Spleen (tissue), 11 donors: ENCODE measurements around the gene BRD1. TPM values are rescaled to one million over a fixed set of nuclear protein-coding genes. Genes with fewer than 3 reads are reported as not detected.
"Not testable (repeated sequence)": the region's sequence is repeated elsewhere in the genome, so short reads cannot be mapped to it uniquely, and the experiment has no call there.

Experiments used
- DNase-seq: peaks from one replicate; pipeline ENCODE4 v3.0.0-alpha.2; 2020
- H3K27ac ChIP-seq, 8 donors: fragments of 200-600 bp; sonication (generic) in 7 of 8; 1 replicate in 4 of 8; 2 replicates in 4 of 8; pipeline versions ENCODE4 v1.5.0 to v1.8.0; 2016 to 2021; ENCODE audit warnings: inconsistent platforms in 4 of 8, mild to moderate bottlenecking in 4 of 8, moderate library complexity in 1 of 8
- H3K27me3 ChIP-seq, 7 donors: fragments of 200-600 bp; sonication (generic) in 6 of 7; replicated peaks in 1 of 7; 1 replicate in 4 of 7; 2 replicates in 3 of 7; pipeline versions ENCODE4 v1.5.0 to v1.8.0; 2016 to 2021; ENCODE audit warnings: inconsistent platforms in 3 of 7, mild to moderate bottlenecking in 1 of 7
- H3K36me3 ChIP-seq, 6 donors: fragments of 200-600 bp; sonication (generic) in 5 of 6; 1 replicate in 4 of 6; 2 replicates in 2 of 6; pipeline versions ENCODE4 v1.5.0 to v1.8.0; 2016 to 2021; ENCODE audit warnings: inconsistent platforms in 2 of 6
- H3K4me1 ChIP-seq, 6 donors: fragments of 200-600 bp; sonication (generic) in 5 of 6; 1 replicate in 3 of 6; 2 replicates in 3 of 6; pipeline versions ENCODE4 v1.5.0 to v1.8.0; 2016 to 2021; ENCODE audit warnings: inconsistent platforms in 3 of 6
- H3K4me3 ChIP-seq, 8 donors: fragments of 200-600 bp; sonication (generic) in 7 of 8; 1 replicate in 4 of 8; 2 replicates in 4 of 8; pipeline versions ENCODE4 v1.5.0 to v1.8.0; 2016 to 2021; ENCODE audit warnings: inconsistent platforms in 4 of 8, mild to moderate bottlenecking in 4 of 8, moderate library complexity in 2 of 8
- H3K9me3 ChIP-seq, 8 donors: fragments of 200-600 bp; sonication (generic) in 7 of 8; 1 replicate in 4 of 8; 2 replicates in 4 of 8; pipeline versions ENCODE4 v1.5.0 to v1.8.0; 2016 to 2021; ENCODE audit warnings: inconsistent platforms in 4 of 8
- POLR2A ChIP-seq, 3 donors: fragments of 450-650 bp; IDR thresholded peaks; one replicate each; pipeline ENCODE4 v1.5.1; 2017; ENCODE audit warnings: antibody characterized with exemption in 3 of 3, mild to moderate bottlenecking in 1 of 3
- POLR2AphosphoS5 ChIP-seq, 3 donors: sonication (generic); formaldehyde crosslinking; IDR thresholded peaks; one replicate each; pipeline ENCODE4 v1.5.1; 2017; ENCODE audit warnings: antibody characterized with exemption in 3 of 3
- WGBS, 5 donors: extraction: QIAGEN DNeasy Blood & Tissue Kit in 3 of 5; methylation state at CpG; one replicate each; pipeline versions ENCODE4 v1.1.5 to v1.1.7; 2013 to 2018; 5-methylcytosine and 5-hydroxymethylcytosine counted together
- intact Hi-C: fragments of 100-400 bp; cut with DNase I; formaldehyde crosslinking; loops from one replicate; pipeline ENCODE4 v1.15.0; 2023; ENCODE audit warnings: low total_unique reads
- polyA plus RNA-seq, 3 donors: library from polyadenylated mRNA; stranded (reverse); fragments of 200-250 nt; gene quantifications; one replicate each; pipeline ENCODE4 v1.2.1, GENCODE V29; 2013
- total RNA-seq, 7 donors: library from RNA; depleted of rRNA in 3 of 7; stranded (reverse); fragments of >200 nt in 3 of 7; fragmentation: NEBNext Ultra II Directional in 4 of 7; extraction: Animal tissue kit (Norgen Biotek cat#: 25700) in 4 of 7; gene quantifications; one replicate each; pipeline versions ENCODE4 v1.1.0 to v1.2.1, GENCODE V29; 2016 to 2021
- TF ChIP-seq, protein P1 (sequence below), 11 experiments: fragments of 200-600 bp in 7 of 11; fragments of 450-650 bp in 4 of 11; sonication (generic) in 4 of 11; IDR thresholded peaks in 8 of 11; conservative IDR thresholded peaks in 3 of 11; 1 replicate in 7 of 11; 2 replicates in 4 of 11; pipeline versions ENCODE4 v1.4.0 to v1.8.0; 2016 to 2021; ENCODE audit warnings: antibody characterized with exemption in 11 of 11, inconsistent platforms in 4 of 11, mild to moderate bottlenecking in 1 of 11
- donor health status: healthy with polysubstance abuse.
- donor health status: DM: no; HTN: no; CAD: no; lungs with moderate emphysema.
- donor health status: DM: no; HTN: no; CAD: no.
- donor health status: Bipolar disorder and iron deficiency.
- donor health status: healthy.
- donor health status: DM: no; HTN: no; CAD: no.
- donor health status: DM: yes; HTN: yes; CAD: no.

The BRD1 gene
- total and polyA plus RNA-seq, 10 donors: 14.2 to 59.6 (median 37.4) TPM

DNA sequence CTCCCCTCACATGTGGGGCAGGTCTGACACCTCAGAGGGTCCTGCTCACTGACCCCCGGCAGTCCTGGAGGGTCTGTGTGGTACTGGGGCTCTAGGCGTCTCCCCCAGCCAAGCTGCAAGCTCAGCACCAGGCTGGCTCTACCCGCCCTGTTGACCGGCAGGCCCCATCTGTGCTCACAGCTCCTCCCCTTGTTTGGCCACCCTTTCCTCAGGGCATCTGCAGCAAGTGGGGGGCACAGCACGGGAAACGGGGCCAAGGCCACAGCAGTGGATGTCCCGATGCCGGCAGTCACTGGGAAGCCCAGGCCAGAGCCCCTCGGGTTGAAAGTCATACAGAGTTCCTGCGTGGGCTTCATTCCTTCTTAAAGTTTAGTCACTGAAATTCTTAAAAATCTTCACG, 5.9 kb downstream of the BRD1 start:
- intact Hi-C loops: not testable (repeated sequence)
- peaks cover 24 to 96% (median 60%) of the 10 kb centered on the region in 6 donors for H3K4me1 ChIP-seq

DNA sequence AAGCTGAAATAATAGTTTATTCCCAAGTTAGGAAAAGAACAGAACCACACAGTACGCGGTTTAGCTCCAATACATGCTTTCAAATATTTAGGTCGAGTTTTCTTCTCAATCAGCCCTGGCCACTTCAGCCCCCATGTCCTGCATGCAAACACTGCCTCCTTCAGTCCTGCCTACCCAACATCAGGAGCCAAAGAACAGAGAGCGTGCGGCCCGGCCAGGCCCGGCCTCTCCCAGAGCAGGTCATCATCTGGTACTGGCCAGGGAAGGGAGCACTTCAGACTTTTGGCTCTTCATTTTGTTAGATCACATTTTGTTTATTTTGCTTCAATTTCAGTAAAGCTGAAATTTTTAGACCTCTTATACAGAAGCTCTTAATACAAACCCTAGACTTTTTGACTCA, 6.7 kb downstream of the BRD1 start:
- Histone ChIP-seq H3K4me3 (no peak overlapping the region), H3K36me3 (peaks cover 0 to 96% (median 59%) of the 10 kb centered on the region in 6 donors), H3K27ac (no peak overlapping the region), H3K4me1 (peaks cover 20 to 96% (median 62%) of the 10 kb centered on the region in 6 donors), H3K27me3 (no peaks in the 10 kb centered on the region), H3K9me3 (no peaks in the 10 kb centered on the region)
- 73 to 89% (median 77%) methylated on average over 7 of the region's 7 CpGs for WGBS, 5 donors
- intact Hi-C loops: no loop called here
- no peak for DNase-seq
- TF ChIP-seq, protein P1, sequence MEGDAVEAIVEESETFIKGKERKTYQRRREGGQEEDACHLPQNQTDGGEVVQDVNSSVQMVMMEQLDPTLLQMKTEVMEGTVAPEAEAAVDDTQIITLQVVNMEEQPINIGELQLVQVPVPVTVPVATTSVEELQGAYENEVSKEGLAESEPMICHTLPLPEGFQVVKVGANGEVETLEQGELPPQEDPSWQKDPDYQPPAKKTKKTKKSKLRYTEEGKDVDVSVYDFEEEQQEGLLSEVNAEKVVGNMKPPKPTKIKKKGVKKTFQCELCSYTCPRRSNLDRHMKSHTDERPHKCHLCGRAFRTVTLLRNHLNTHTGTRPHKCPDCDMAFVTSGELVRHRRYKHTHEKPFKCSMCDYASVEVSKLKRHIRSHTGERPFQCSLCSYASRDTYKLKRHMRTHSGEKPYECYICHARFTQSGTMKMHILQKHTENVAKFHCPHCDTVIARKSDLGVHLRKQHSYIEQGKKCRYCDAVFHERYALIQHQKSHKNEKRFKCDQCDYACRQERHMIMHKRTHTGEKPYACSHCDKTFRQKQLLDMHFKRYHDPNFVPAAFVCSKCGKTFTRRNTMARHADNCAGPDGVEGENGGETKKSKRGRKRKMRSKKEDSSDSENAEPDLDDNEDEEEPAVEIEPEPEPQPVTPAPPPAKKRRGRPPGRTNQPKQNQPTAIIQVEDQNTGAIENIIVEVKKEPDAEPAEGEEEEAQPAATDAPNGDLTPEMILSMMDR (IDR thresholded peaks at IDR 0.05 in 8 of 11, conservative IDR thresholded peaks at IDR 0.05 in 3 of 11): no peak
- TF ChIP-seq POLR2A (IDR thresholded peaks at IDR 0.05) (no peak), POLR2AphosphoS5 (IDR thresholded peaks at IDR 0.05) (no peak)

More for the DNA sequence above, 5.9 kb downstream of the BRD1 start:
- peak; percentile 74 for DNase-seq
- H3K9me3 ChIP-seq, H3K27ac ChIP-seq, H3K27me3 ChIP-seq, H3K4me3 ChIP-seq: not testable (repeated sequence)
- peaks cover 0 to 89% (median 59%) of the 10 kb centered on the region in 6 donors for H3K36me3 ChIP-seq
- WGBS, 5 donors: 55 to 84% (median 77%) methylated on average over 4 to 11 of the region's 11 CpGs
- TF ChIP-seq POLR2AphosphoS5 (IDR thresholded peaks at IDR 0.05): peak in 2 of 3 donors; percentile 58 to 63

DNA sequence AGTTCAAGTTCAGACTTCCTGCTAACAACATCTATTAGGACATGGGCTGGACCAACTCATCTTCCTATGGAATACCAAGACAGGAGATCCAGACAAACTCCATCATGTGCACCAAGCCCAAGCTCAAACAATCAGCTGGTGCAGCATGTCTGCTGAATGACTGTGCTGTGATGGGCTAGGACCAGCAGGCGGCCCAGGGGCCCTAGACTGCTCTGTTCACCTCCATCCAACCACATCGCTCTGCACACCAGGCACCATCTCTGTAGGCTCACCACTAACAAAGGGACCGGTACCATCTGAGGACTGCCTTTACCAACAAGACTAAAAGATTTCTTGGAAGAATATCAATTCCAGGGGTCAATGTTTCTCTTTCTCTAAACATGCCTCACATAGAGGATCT, 10.3 kb downstream of the BRD1 start:
- DNase-seq: no peak
- Histone ChIP-seq H3K4me3 (no peak overlapping the region), H3K4me1 (peaks cover 5 to 96% (median 56%) of the 10 kb centered on the region in 6 donors), H3K27ac (no peak overlapping the region), H3K9me3 (no peaks in the 10 kb centered on the region), H3K36me3 (peaks cover 0 to 100% (median 47%) of the 10 kb centered on the region in 6 donors), H3K27me3 (no peaks in the 10 kb centered on the region)
- 66 to 97% (median 96%) methylated on average over 3 of the region's 3 CpGs for WGBS, 5 donors
- TF ChIP-seq POLR2AphosphoS5 (IDR thresholded peaks at IDR 0.05): peak in 1 of 3 donors; percentile 23
- TF ChIP-seq, protein P1 (IDR thresholded peaks at IDR 0.05 in 8 of 11, conservative IDR thresholded peaks at IDR 0.05 in 3 of 11): no peak
- intact Hi-C loops: no loop called here

- peaks cover 2 to 96% (median 55%) of the 10 kb centered on the region in 6 donors for H3K4me1 ChIP-seq
- peaks cover 0 to 91% (median 36%) of the 10 kb centered on the region in 6 donors for H3K36me3 ChIP-seq
- 54 to 86% (median 80%) methylated on average over 7 to 15 of the region's 15 CpGs for WGBS, 5 donors
Observed at GRCh38 chr22:49815641-49816091, 12.0 kb downstream of the BRD1 start.

More at GRCh38 chr22:49815641-49816091, 12.0 kb downstream of the BRD1 start:
- no peaks in the 10 kb centered on the region for H3K27me3 ChIP-seq
- H3K4me3 ChIP-seq: no peak overlapping the region
- intact Hi-C loops: no loop called here
- DNase-seq: no peak
- TF ChIP-seq POLR2AphosphoS5 (IDR thresholded peaks at IDR 0.05): peak in 1 of 3 donors; percentile 57
- TF ChIP-seq, protein P1 (IDR thresholded peaks at IDR 0.05 in 8 of 11, conservative IDR thresholded peaks at IDR 0.05 in 3 of 11): no peak
- H3K27ac ChIP-seq: no peak overlapping the region
- H3K9me3 ChIP-seq: no peaks in the 10 kb centered on the region
